Panc1 (cell line): Measurements from ENCODE around the gene RBM24. TPM values are rescaled to one million over a fixed set of nuclear protein-coding genes. Genes with fewer than 3 reads are reported as not detected.

ENCODE experiments used
- ATAC-seq: fragments of 200-7000 bp; cut with Tn5 transposase; 2 replicates; pipeline ENCODE4 v1.9.1; 2020; ENCODE audit warnings: mild to moderate bottlenecking, moderate library complexity
- BruUV-seq: library from RNA; stranded (reverse); fragments of 400-500 nt; replicated peaks from 2 replicates; lab custom pipeline; 2021; lab: Mats Ljungman, UMichigan
- CTCF ChIA-PET: fragments of 300-600 bp; sonication (Branson Sonifier 250); formaldehyde crosslinking; loops from one replicate; lab custom pipeline; 2022; ENCODE audit warnings: antibody characterized with exemption; lab: Charles Lee
- POLR2A ChIA-PET: fragments of 300-600 bp; sonication (Branson Sonifier 250); formaldehyde crosslinking; loops from one replicate; lab custom pipeline; 2022; ENCODE audit warnings: antibody characterized with exemption; lab: Charles Lee
- DNase-seq: peaks from one replicate; pipeline ENCODE4 v3.0.0-alpha.2; 2010; ENCODE audit warnings: low read depth, low spot score
- H3K27ac ChIP-seq: 2 replicates; pipeline ENCODE4 v1.5.1; 2011; ENCODE audit warnings: mild to moderate bottlenecking, low read length, inconsistent platforms
- H3K27me3 ChIP-seq: fragments of 200-500 bp; sonication (Bioruptor generic); 2 replicates; pipeline ENCODE4 v1.6.0; 2014; ENCODE audit warnings: low read length, inconsistent platforms; ENCODE audit not compliant: control insufficient read depth, insufficient read depth
- H3K36me3 ChIP-seq: fragments of 200-500 bp; sonication (Bioruptor generic); 2 replicates; pipeline ENCODE4 v1.5.1; 2014; ENCODE audit warnings: inconsistent platforms, mild to moderate bottlenecking, low read length, moderate library complexity; ENCODE audit not compliant: control insufficient read depth, insufficient read depth
- H3K4me1 ChIP-seq: 2 replicates; pipeline ENCODE4 v1.5.1; 2011; ENCODE audit warnings: inconsistent platforms, mild to moderate bottlenecking, low read length, moderate library complexity; ENCODE audit not compliant: control insufficient read depth, insufficient read depth
- H3K4me3 ChIP-seq, 2 experiments: 2 replicates each; pipeline ENCODE4 v1.5.1; 2011 to 2012; ENCODE audit warnings: low read depth in 2 of 2, low read length in 2 of 2, mild to moderate bottlenecking in 2 of 2, inconsistent platforms in 1 of 2, moderate library complexity in 1 of 2
- H3K9me3 ChIP-seq: fragments of 200-500 bp; sonication (Bioruptor generic); 2 replicates; pipeline ENCODE4 v1.5.1; 2014; ENCODE audit warnings: low read depth, mild to moderate bottlenecking, inconsistent platforms, low read length, moderate library complexity; ENCODE audit not compliant: control insufficient read depth, insufficient read depth
- CTCF ChIP-seq: fragments of 450-650 bp; IDR thresholded peaks from 2 replicates; pipeline ENCODE4 v1.5.1; 2017; ENCODE audit warnings: mild to moderate bottlenecking
- POLR2AphosphoS5 ChIP-seq: IDR thresholded peaks from 2 replicates; pipeline ENCODE4 v1.6.1; 2012; ENCODE audit warnings: mild to moderate bottlenecking, low read depth, low read length, moderate library complexity
- REST ChIP-seq, 2 experiments: IDR thresholded peaks; 2 replicates each; pipeline ENCODE4 v1.6.1; 2011 to 2012; ENCODE audit warnings: low read depth in 2 of 2, control low read depth in 1 of 2, low read length in 1 of 2, mild to moderate bottlenecking in 1 of 2, moderate library complexity in 1 of 2; ENCODE audit not compliant: insufficient read depth in 1 of 2
- SIN3A ChIP-seq: IDR thresholded peaks from 2 replicates; pipeline ENCODE4 v1.6.1; 2012; ENCODE audit warnings: low read depth, mild to moderate bottlenecking, low read length, moderate library complexity, borderline replicate concordance; ENCODE audit not compliant: insufficient read depth
- TCF7L2 ChIP-seq: IDR thresholded peaks from 2 replicates; pipeline ENCODE4 v1.6.1; 2011; ENCODE audit warnings: mild to moderate bottlenecking, low read depth, low read length, inconsistent platforms
- in situ Hi-C: cut with HindIII; loops from 2 replicates; pipeline ENCODE4 v1.10.0; 2016; ENCODE audit warnings: low sequenced_read_pairs, low pct_unique_long_range_greater_than_20kb
- intact Hi-C: fragments of 100-400 bp; cut with micrococcal nuclease; formaldehyde crosslinking; loops from one replicate; pipeline ENCODE4 v1.10.0; 2022; ENCODE audit not compliant: unreplicated experiment
- total RNA-seq: library from RNA; stranded (reverse); gene quantifications from one replicate; pipeline ENCODE4 v1.2.1, GENCODE V29; 2021; ENCODE audit not compliant: unreplicated experiment

The RBM24 gene
- total RNA-seq, 1 experiment from 2014 or later, result 23.0 TPM

GRCh38 chr6:17277256-17277655 lies 3.9 kb upstream of the RBM24 start:
- ATAC-seq, result no peak
- intact Hi-C loops, result loop anchor here (5.0 kb wide), 1 partner anchor 110 kb away; no protein-coding TSS in a partner anchor
- in situ Hi-C loops, result no loop called here
- POLR2A ChIA-PET, result no interaction called here
- H3K4me3 ChIP-seq, result no peak overlapping the region
- no peak for DNase-seq
- CTCF ChIA-PET, result no interaction called here
- TF ChIP-seq SIN3A (no peak), CTCF (no peak), TCF7L2 (no peak), REST (IDR thresholded peaks at IDR 0.05; ENCODE audit: insufficient read depth in 1 of 2, low read depth in 2 of 2, low read length in 1 of 2) (no peak), POLR2AphosphoS5 (no peak)
- peak overlapping the region; percentile 83 for H3K27ac ChIP-seq
- peaks cover 31% of the 10 kb centered on the region for H3K4me1 ChIP-seq
- no peaks in the 10 kb centered on the region for H3K9me3 ChIP-seq
- no peaks in the 10 kb centered on the region; the same call in 1 of the 2 replicates for H3K36me3 ChIP-seq
- no peaks in the 10 kb centered on the region for H3K27me3 ChIP-seq
- BruUV-seq, result no TSS peak

- Histone ChIP-seq H3K4me3 (peak overlapping the region; percentile 83 to 89), H3K4me1 (peaks cover 31% of the 10 kb centered on the region), H3K9me3 (no peaks in the 10 kb centered on the region), H3K27me3 (no peaks in the 10 kb centered on the region), H3K36me3 (peaks cover 2% of the 10 kb centered on the region), H3K27ac (peak overlapping the region; percentile 83)
- no TSS peak for BruUV-seq
- no peak for TF ChIP-seq CTCF
- TF ChIP-seq TCF7L2, result peak; percentile 77
- DNase-seq (peak; percentile 74), ATAC-seq (peak; percentile 32)
- ChIA-PET CTCF (no interaction called here), POLR2A (no interaction called here)
- in situ Hi-C loops (no loop called here), intact Hi-C loops (loop anchor here (5.0 kb wide), 1 partner anchor 111 kb away; no protein-coding TSS in a partner anchor)
These were observed 2.7 kb upstream of the RBM24 start for GRCh38 chr6:17278289-17279063.
